PC-3 (cell line): ENCODE results near the gene FGF13.

ENCODE experiments used
- EZH2 ChIP-seq: fragments of 300-600 bp; sonication (generic); IDR thresholded peaks from one replicate; pipeline ENCODE4 v1.6.1; 2017; ENCODE audit warnings: antibody characterized with exemption, mild to moderate bottlenecking, low read length; ENCODE audit not compliant: unreplicated experiment
- EZH2phosphoT487 ChIP-seq: fragments of 300-600 bp; sonication (generic); IDR thresholded peaks from 2 replicates; pipeline ENCODE4 v1.6.1; 2018; ENCODE audit warnings: mild to moderate bottlenecking, antibody characterized with exemption, low read length, borderline replicate concordance
- TF ChIP-seq, protein P1 (sequence below): fragments of 300-600 bp; sonication (generic); conservative IDR thresholded peaks from 2 replicates; pipeline ENCODE4 v1.5.1; 2017; ENCODE audit warnings: antibody characterized with exemption, low read depth, mild to moderate bottlenecking, low read length

DNA sequence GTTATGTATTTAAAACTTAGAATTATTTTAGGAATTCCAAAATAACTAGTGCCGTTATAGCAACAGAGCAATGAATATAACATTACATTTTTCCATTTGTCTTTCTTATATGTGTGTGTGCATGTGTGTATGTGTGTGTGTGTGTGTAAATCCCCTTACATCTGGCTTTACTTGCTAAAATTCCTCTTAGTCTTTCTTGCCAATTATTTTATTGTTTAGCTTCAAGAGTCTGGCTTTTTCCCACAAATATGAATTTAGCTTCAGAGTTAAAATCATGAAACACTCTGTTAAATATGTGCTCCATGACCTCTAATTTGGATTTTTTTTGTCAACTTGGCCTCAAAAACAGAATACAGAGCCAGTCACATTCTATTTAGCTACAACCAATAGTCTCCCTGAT is 18.9 kb downstream of the FGF13 start:
- TF ChIP-seq EZH2 (no peak), EZH2phosphoT487 (no peak)
- TF ChIP-seq, protein P1, sequence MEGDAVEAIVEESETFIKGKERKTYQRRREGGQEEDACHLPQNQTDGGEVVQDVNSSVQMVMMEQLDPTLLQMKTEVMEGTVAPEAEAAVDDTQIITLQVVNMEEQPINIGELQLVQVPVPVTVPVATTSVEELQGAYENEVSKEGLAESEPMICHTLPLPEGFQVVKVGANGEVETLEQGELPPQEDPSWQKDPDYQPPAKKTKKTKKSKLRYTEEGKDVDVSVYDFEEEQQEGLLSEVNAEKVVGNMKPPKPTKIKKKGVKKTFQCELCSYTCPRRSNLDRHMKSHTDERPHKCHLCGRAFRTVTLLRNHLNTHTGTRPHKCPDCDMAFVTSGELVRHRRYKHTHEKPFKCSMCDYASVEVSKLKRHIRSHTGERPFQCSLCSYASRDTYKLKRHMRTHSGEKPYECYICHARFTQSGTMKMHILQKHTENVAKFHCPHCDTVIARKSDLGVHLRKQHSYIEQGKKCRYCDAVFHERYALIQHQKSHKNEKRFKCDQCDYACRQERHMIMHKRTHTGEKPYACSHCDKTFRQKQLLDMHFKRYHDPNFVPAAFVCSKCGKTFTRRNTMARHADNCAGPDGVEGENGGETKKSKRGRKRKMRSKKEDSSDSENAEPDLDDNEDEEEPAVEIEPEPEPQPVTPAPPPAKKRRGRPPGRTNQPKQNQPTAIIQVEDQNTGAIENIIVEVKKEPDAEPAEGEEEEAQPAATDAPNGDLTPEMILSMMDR: no peak
